Measurements from ENCODE around the gene GPALPP1.

- TF ChIP-seq POLR2A (IDR thresholded peaks at IDR 0.05; ENCODE audit: low read depth) (no peak), CTCF (IDR thresholded peaks at IDR 0.05) (no peak)
Observed at GRCh38 chr13:45068036-45069001, 79.0 kb downstream of the GPALPP1 start.
